Measurements from ENCODE around the gene SLC8B1.

DNA sequence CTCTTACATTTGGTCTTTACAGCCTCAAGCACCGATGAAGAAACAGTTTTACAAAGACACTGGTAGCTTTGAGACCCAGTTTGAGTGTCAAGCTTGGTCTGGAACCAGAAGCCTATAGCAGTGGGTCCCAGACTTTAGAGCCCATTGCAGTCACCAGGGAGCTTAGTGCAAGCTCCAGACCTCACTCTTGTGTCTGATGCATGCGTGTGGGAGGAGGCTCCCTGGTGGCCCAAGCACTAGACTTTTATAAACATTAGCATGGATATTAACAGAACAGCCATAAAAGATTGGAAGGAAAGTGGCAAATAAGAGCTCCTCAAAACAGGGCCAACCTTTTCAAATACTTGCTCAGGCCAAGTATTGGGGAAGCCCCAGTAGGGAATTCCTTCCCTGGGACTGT is 45.5 kb downstream of the SLC8B1 start:
- TF ChIP-seq ZFP36 (IDR thresholded peaks at IDR 0.05; ENCODE audit: borderline replicate concordance, partially characterized antibody) (no peak), POLR2A (IDR thresholded peaks at IDR 0.05; ENCODE audit: low read length) (no peak), NR3C1 (IDR thresholded peaks at IDR 0.05) (no peak), KDM1A (IDR thresholded peaks at IDR 0.05; ENCODE audit: low read depth) (no peak), CBX8 (IDR thresholded peaks at IDR 0.05) (no peak), CHD2 (IDR thresholded peaks at IDR 0.05; ENCODE audit: low read length, partially characterized antibody) (no peak)
- TF ChIP-seq, protein P1, sequence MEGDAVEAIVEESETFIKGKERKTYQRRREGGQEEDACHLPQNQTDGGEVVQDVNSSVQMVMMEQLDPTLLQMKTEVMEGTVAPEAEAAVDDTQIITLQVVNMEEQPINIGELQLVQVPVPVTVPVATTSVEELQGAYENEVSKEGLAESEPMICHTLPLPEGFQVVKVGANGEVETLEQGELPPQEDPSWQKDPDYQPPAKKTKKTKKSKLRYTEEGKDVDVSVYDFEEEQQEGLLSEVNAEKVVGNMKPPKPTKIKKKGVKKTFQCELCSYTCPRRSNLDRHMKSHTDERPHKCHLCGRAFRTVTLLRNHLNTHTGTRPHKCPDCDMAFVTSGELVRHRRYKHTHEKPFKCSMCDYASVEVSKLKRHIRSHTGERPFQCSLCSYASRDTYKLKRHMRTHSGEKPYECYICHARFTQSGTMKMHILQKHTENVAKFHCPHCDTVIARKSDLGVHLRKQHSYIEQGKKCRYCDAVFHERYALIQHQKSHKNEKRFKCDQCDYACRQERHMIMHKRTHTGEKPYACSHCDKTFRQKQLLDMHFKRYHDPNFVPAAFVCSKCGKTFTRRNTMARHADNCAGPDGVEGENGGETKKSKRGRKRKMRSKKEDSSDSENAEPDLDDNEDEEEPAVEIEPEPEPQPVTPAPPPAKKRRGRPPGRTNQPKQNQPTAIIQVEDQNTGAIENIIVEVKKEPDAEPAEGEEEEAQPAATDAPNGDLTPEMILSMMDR (IDR thresholded peaks at IDR 0.05), result no peak
